PC-3 (cell line): ENCODE results near the gene SLC19A1. TPM values are rescaled to one million over a fixed set of nuclear protein-coding genes. Genes with fewer than 3 reads are reported as not detected.

ENCODE experiments used
- ATAC-seq: fragments of 200-7000 bp; cut with Tn5 transposase; 2 replicates; pipeline ENCODE4 v1.9.1; 2020; ENCODE audit warnings: mild to moderate bottlenecking, moderate library complexity
- BruUV-seq: library from RNA; stranded (reverse); fragments of 400-500 nt; replicated peaks from 2 replicates; lab custom pipeline; 2021; lab: Mats Ljungman, UMichigan
- CTCF ChIA-PET: fragments of 300-600 bp; sonication (Branson Sonifier 250); formaldehyde crosslinking; loops from one replicate; lab custom pipeline; 2022; ENCODE audit warnings: antibody characterized with exemption; lab: Charles Lee
- POLR2A ChIA-PET: fragments of 300-600 bp; sonication (Branson Sonifier 250); formaldehyde crosslinking; loops from one replicate; lab custom pipeline; 2022; ENCODE audit warnings: antibody characterized with exemption; ENCODE audit not compliant: unreplicated experiment; lab: Charles Lee
- DNase-seq: peaks from one replicate; pipeline ENCODE4 v3.0.0-alpha.2; 2015
- H2AFZ ChIP-seq: fragments of 300-600 bp; sonication (generic); 2 replicates; pipeline ENCODE4 v1.6.0; 2016; ENCODE audit warnings: antibody characterized with exemption, low read length
- H3F3A ChIP-seq: fragments of 300-600 bp; sonication (generic); one replicate; pipeline ENCODE4 v1.6.0; 2017; ENCODE audit warnings: antibody characterized with exemption, low read length, control low read depth, mild to moderate bottlenecking; ENCODE audit not compliant: unreplicated experiment
- H3K27ac ChIP-seq: fragments of 300-600 bp; sonication (generic); 2 replicates; pipeline ENCODE4 v1.5.1; 2016; ENCODE audit warnings: mild to moderate bottlenecking, low read length
- H3K27me3 ChIP-seq: fragments of 300-600 bp; sonication (generic); 2 replicates; pipeline ENCODE4 v1.6.1; 2016; ENCODE audit warnings: low read length, mixed read lengths
- H3K36me3 ChIP-seq: fragments of 300-600 bp; sonication (generic); 2 replicates; pipeline ENCODE4 v1.6.1; 2016; ENCODE audit warnings: low read depth, mixed run types, low read length, mixed read lengths
- H3K4me1 ChIP-seq: fragments of 300-600 bp; sonication (generic); 2 replicates; pipeline ENCODE4 v1.5.1; 2016; ENCODE audit warnings: low read length; ENCODE audit not compliant: insufficient read depth
- H3K4me2 ChIP-seq: fragments of 300-600 bp; sonication (generic); 2 replicates; pipeline ENCODE4 v1.6.0; 2016; ENCODE audit warnings: low read length
- H3K4me3 ChIP-seq: fragments of 300-600 bp; sonication (generic); 2 replicates; pipeline ENCODE4 v1.5.1; 2016; ENCODE audit warnings: mild to moderate bottlenecking, low read length, mixed read lengths
- H3K79me2 ChIP-seq: fragments of 300-600 bp; sonication (generic); 2 replicates; pipeline ENCODE4 v1.6.1; 2017; ENCODE audit warnings: low read length, mixed read lengths
- H3K9ac ChIP-seq: fragments of 300-600 bp; sonication (generic); 2 replicates; pipeline ENCODE4 v1.6.0; 2016; ENCODE audit warnings: mild to moderate bottlenecking, low read length
- H3K9me2 ChIP-seq: fragments of 300-600 bp; sonication (generic); replicated peaks from 2 replicates; pipeline ENCODE4 v1.6.1; 2016; ENCODE audit warnings: mixed run types, low read length, mixed read lengths
- H3K9me3 ChIP-seq: fragments of 300-600 bp; sonication (generic); 2 replicates; pipeline ENCODE4 v1.6.1; 2016; ENCODE audit warnings: low read length, mixed read lengths
- H4K20me1 ChIP-seq: fragments of 300-600 bp; sonication (generic); 2 replicates; pipeline ENCODE4 v1.6.1; 2016; ENCODE audit warnings: low read length, mixed read lengths
- CTCF ChIP-seq: fragments of 300-600 bp; sonication (generic); conservative IDR thresholded peaks from 2 replicates; pipeline ENCODE4 v1.5.1; 2017; ENCODE audit warnings: antibody characterized with exemption, low read depth, mild to moderate bottlenecking, low read length
- EZH2 ChIP-seq: fragments of 300-600 bp; sonication (generic); IDR thresholded peaks from one replicate; pipeline ENCODE4 v1.6.1; 2017; ENCODE audit warnings: antibody characterized with exemption, mild to moderate bottlenecking, low read length; ENCODE audit not compliant: unreplicated experiment
- EZH2phosphoT487 ChIP-seq: fragments of 300-600 bp; sonication (generic); IDR thresholded peaks from 2 replicates; pipeline ENCODE4 v1.6.1; 2018; ENCODE audit warnings: mild to moderate bottlenecking, antibody characterized with exemption, low read length, borderline replicate concordance
- intact Hi-C: fragments of 100-400 bp; cut with micrococcal nuclease; formaldehyde crosslinking; loops from 2 replicates; pipeline ENCODE4 v1.9.0; 2023
- total RNA-seq: library from RNA; depleted of rRNA; stranded (reverse); fragments of >200 nt; gene quantifications from 2 replicates; pipeline ENCODE4 v1.2.3, GENCODE V29; 2014

The SLC19A1 gene
- total RNA-seq, 1 experiment from 2014 or later, result 54.2 TPM

GRCh38 chr21:45542667-45543370 lies 579 bp upstream of the SLC19A1 start:
- CTCF ChIA-PET, result no interaction called here
- H3K9me2 ChIP-seq, result no peaks in the 10 kb centered on the region
- POLR2A ChIA-PET, result no interaction called here
- H3K27me3 ChIP-seq, result no peaks in the 10 kb centered on the region
- ATAC-seq (no peak), DNase-seq (no peak)
- H3K79me2 ChIP-seq, result peaks cover 40% of the 10 kb centered on the region
- intact Hi-C loops, result no loop called here
- H2AFZ ChIP-seq, result 0 out of 2 replicates have a peak overlapping the region, but pooled peaks have one; percentile 8
- peak overlapping the region; percentile 72 for H3K4me3 ChIP-seq
- H4K20me1 ChIP-seq, result 0 out of 2 replicates have a peak, but pooled peaks cover 3% of the 10 kb centered on the region
- H3K36me3 ChIP-seq, result no peaks in the 10 kb centered on the region
- H3K9ac ChIP-seq, result peak overlapping the region; percentile 87; the same call in 1 of the 2 replicates
- no peaks in the 10 kb centered on the region for H3K9me3 ChIP-seq
- BruUV-seq, result no TSS peak
- no peak overlapping the region for H3K27ac ChIP-seq
- H3K4me2 ChIP-seq, result peak overlapping the region; percentile 96
- no peaks in the 10 kb centered on the region for H3F3A ChIP-seq
- TF ChIP-seq CTCF (no peak), EZH2phosphoT487 (no peak), EZH2 (no peak)
- peaks cover 17% of the 10 kb centered on the region; the same call in 1 of the 2 replicates for H3K4me1 ChIP-seq

- peak overlapping the region; percentile 87 for H3K9ac ChIP-seq
- H3F3A ChIP-seq, result no peaks in the 10 kb centered on the region
- no peaks in the 10 kb centered on the region for H3K9me2 ChIP-seq
- H3K4me3 ChIP-seq, result peak overlapping the region; percentile 72
- TF ChIP-seq CTCF, result no peak
- no peak for TF ChIP-seq EZH2
- TF ChIP-seq EZH2phosphoT487, result no peak; the same call in 1 of the 2 replicates
- DNase-seq (peak; percentile 74), ATAC-seq (peak; percentile 83)
- peaks cover 42% of the 10 kb centered on the region for H3K79me2 ChIP-seq
- H3K36me3 ChIP-seq, result no peaks in the 10 kb centered on the region
- no peaks in the 10 kb centered on the region for H3K9me3 ChIP-seq
- TSS peak; percentile 65 for BruUV-seq
- POLR2A ChIA-PET, result no interaction called here
- H3K4me2 ChIP-seq, result peak overlapping the region; percentile 96
- peaks cover 17% of the 10 kb centered on the region; the same call in 1 of the 2 replicates for H3K4me1 ChIP-seq
- CTCF ChIA-PET, result no interaction called here
- H4K20me1 ChIP-seq, result 0 out of 2 replicates have a peak, but pooled peaks cover 3% of the 10 kb centered on the region
- H2AFZ ChIP-seq, result peak overlapping the region; percentile 51
- intact Hi-C loops, result no loop called here
- H3K27me3 ChIP-seq, result no peaks in the 10 kb centered on the region
- H3K27ac ChIP-seq, result peak overlapping the region; percentile 38
Observed at GRCh38 chr21:45541221-45542039, 810 bp downstream of the SLC19A1 start.
